Esophagus squamous epithelium (tissue), 5 donors: Measurements from ENCODE around the gene BTBD2. TPM values are rescaled to one million over a fixed set of nuclear protein-coding genes. Genes with fewer than 3 reads are reported as not detected.

Experiments used
- DNase-seq: peaks from one replicate; lab custom pipeline; 2025; lab: John Stamatoyannopoulos, UW
- H3K27ac ChIP-seq, 4 donors: fragments of 200-600 bp; sonication (generic); one replicate each; pipeline ENCODE4 v1.5.1; 2016 to 2019; ENCODE audit warnings: mild to moderate bottlenecking in 1 of 4
- H3K27me3 ChIP-seq, 4 donors: fragments of 200-600 bp; sonication (generic); 1 replicate in 3 of 4; 2 replicates in 1 of 4; pipeline versions ENCODE4 v1.5.1 to v1.6.0; 2017 to 2021; ENCODE audit warnings: antibody characterized with exemption in 1 of 4
- H3K36me3 ChIP-seq, 3 donors: fragments of 200-600 bp; sonication (generic); one replicate each; pipeline ENCODE4 v1.5.1; 2016 to 2019
- H3K4me1 ChIP-seq, 3 donors: fragments of 200-600 bp; sonication (generic); one replicate each; pipeline ENCODE4 v1.5.1; 2017 to 2019
- H3K4me3 ChIP-seq, 4 donors: fragments of 200-600 bp; sonication (generic); 1 replicate in 3 of 4; 2 replicates in 1 of 4; pipeline ENCODE4 v1.5.1; 2016 to 2019; ENCODE audit warnings: mild to moderate bottlenecking in 2 of 4, moderate library complexity in 1 of 4
- H3K9me3 ChIP-seq, 3 donors: fragments of 200-600 bp; sonication (generic); one replicate each; pipeline ENCODE4 v1.5.1; 2016 to 2019
- CTCF ChIP-seq, 6 experiments: fragments of 450-650 bp in 4 of 6; fragments of 200-600 bp in 2 of 6; sonication (generic) in 2 of 6; IDR thresholded peaks; one replicate each; pipeline ENCODE4 v1.5.1; 2016 to 2019; ENCODE audit warnings: antibody characterized with exemption in 6 of 6, mild to moderate bottlenecking in 4 of 6, moderate library complexity in 4 of 6
- POLR2A ChIP-seq, 4 donors: fragments of 450-650 bp; IDR thresholded peaks; one replicate each; pipeline ENCODE4 v1.6.1; 2017; ENCODE audit warnings: antibody characterized with exemption in 4 of 4, mild to moderate bottlenecking in 4 of 4, moderate library complexity in 3 of 4
- WGBS, 2 donors: methylation state at CpG; one replicate each; pipeline ENCODE4 v1.1.5; 2018; 5-methylcytosine and 5-hydroxymethylcytosine counted together
- intact Hi-C: fragments of 100-400 bp; cut with DNase I; formaldehyde crosslinking; loops from one replicate; pipeline ENCODE4 v1.15.0; 2022
- total RNA-seq, 4 donors: library from RNA; depleted of rRNA; stranded (reverse); fragments of >200 nt; gene quantifications; one replicate each; pipeline ENCODE4 v1.1.0, GENCODE V29; 2016
- donor health status: DM: yes; HTN: yes; CAD: no.

The BTBD2 gene
- total RNA-seq, 4 donors from 2014 or later, result 42.3 to 79.0 (median 63.8) TPM

GRCh38 chr19:2039089-2039958, 23.8 kb upstream of the BTBD2 start:
- H3K4me3 ChIP-seq, result no peak overlapping the region
- intact Hi-C loops, result no loop called here
- peaks cover 36 to 64% (median 50%) of the 10 kb centered on the region in 3 donors for H3K36me3 ChIP-seq
- peak overlapping the region in 3 of 4 donors; percentile 96 to 99 (median 96) for H3K27ac ChIP-seq
- peaks cover 0 to 12% (median 11%) of the 10 kb centered on the region in 3 donors for H3K9me3 ChIP-seq
- H3K4me1 ChIP-seq, result peaks cover 36 to 76% (median 45%) of the 10 kb centered on the region in 3 donors
- DNase-seq, result no peak
- TF ChIP-seq CTCF (IDR thresholded peaks at IDR 0.05), result no peak
- no peak for TF ChIP-seq POLR2A (IDR thresholded peaks at IDR 0.05)
- H3K27me3 ChIP-seq, result no peaks in the 10 kb centered on the region
- 79 to 80% methylated on average over 9 to 17 of the region's 30 CpGs for WGBS, 2 donors

- 92 to 94% methylated on average over 13 to 15 of the region's 44 CpGs for WGBS, 2 donors
- intact Hi-C loops, result no loop called here
- Histone ChIP-seq H3K4me3 (no peak overlapping the region), H3K36me3 (peaks cover 32 to 58% (median 49%) of the 10 kb centered on the region in 3 donors), H3K27ac (peak overlapping the region in 3 of 4 donors; percentile 53 to 99 (median 96)), H3K9me3 (peaks cover 0 to 12% (median 11%) of the 10 kb centered on the region in 3 donors), H3K27me3 (no peaks in the 10 kb centered on the region), H3K4me1 (peaks cover 36 to 76% (median 42%) of the 10 kb centered on the region in 3 donors)
- TF ChIP-seq POLR2A (IDR thresholded peaks at IDR 0.05) (no peak), CTCF (IDR thresholded peaks at IDR 0.05) (no peak)
- DNase-seq, result no peak
These were observed 23.0 kb upstream of the BTBD2 start for GRCh38 chr19:2038284-2039088.

- Histone ChIP-seq H3K27me3 (no peaks in the 10 kb centered on the region), H3K36me3 (peaks cover 32 to 51% (median 43%) of the 10 kb centered on the region in 3 donors), H3K9me3 (peaks cover 0 to 12% (median 11%) of the 10 kb centered on the region in 3 donors), H3K4me1 (peaks cover 36 to 76% (median 42%) of the 10 kb centered on the region in 3 donors), H3K27ac (peak overlapping the region in 2 of 4 donors; percentile 51 to 99), H3K4me3 (no peak overlapping the region)
- intact Hi-C loops, result no loop called here
- no peak for DNase-seq
- 73 to 78% methylated on average over 16 to 17 of the region's 24 CpGs for WGBS, 2 donors
- TF ChIP-seq POLR2A (IDR thresholded peaks at IDR 0.05), result no peak
- no peak for TF ChIP-seq CTCF (IDR thresholded peaks at IDR 0.05)
These were observed 22.2 kb upstream of the BTBD2 start for GRCh38 chr19:2037651-2038255.

GRCh38 chr19:2036424-2036823, 20.9 kb upstream of the BTBD2 start:
- no peak overlapping the region for H3K4me3 ChIP-seq
- peak overlapping the region in 2 of 4 donors; percentile 51 to 99 for H3K27ac ChIP-seq
- H3K4me1 ChIP-seq, result peaks cover 33 to 76% (median 46%) of the 10 kb centered on the region in 3 donors
- TF ChIP-seq CTCF (IDR thresholded peaks at IDR 0.05) (no peak), POLR2A (IDR thresholded peaks at IDR 0.05) (no peak)
- peaks cover 28 to 40% (median 34%) of the 10 kb centered on the region in 3 donors for H3K36me3 ChIP-seq
- no peaks in the 10 kb centered on the region for H3K27me3 ChIP-seq
- 74 to 83% methylated on average over 8 of the region's 8 CpGs for WGBS, 2 donors
- peaks cover 0 to 12% (median 11%) of the 10 kb centered on the region in 3 donors for H3K9me3 ChIP-seq
- intact Hi-C loops, result no loop called here
- DNase-seq, result no peak
